ENCODE data around the gene P2RX1. TPM values are rescaled to one million over a fixed set of nuclear protein-coding genes. Genes with fewer than 3 reads are reported as not detected.

P2RX1 gene
- polyA plus RNA-seq, 1 experiment, result 0.02 TPM

DNA sequence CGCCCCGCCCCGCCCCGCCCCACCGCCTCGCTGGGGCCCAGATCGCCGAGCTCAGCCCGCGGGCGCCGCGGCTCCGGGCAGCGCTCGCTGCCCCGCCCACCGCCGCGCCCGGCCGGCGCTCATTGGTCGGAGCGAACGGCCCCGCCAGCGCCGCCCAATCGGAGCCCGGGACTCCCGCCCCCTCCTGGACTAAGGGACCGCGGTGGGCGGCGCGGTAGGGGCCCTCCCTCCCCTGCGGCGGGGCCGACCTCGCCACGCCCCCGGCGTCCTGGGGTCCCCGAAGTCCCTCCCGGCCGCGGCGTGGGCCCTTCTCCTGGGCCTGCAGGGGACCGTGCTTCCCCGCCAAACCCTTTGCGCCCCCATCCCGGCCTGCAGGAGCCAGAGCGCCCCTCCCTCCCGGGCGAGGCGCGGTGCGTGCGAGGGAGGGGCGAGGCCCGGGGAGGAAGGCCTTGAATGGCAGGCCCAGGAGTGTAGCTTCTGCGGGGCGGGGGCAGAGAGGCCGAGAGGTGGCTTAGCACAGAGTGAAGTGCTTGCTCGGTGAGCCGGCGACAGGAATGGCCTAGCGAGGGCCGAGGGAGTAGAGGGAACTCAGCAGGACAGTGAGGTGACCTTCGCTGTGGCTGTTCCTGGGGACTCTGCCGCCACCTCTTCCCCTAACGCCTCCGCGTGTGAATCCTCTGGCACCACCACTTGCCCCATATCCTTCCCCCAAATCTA lies 23.1 kb downstream of the P2RX1 start, which contains the start of gene CAMKK1:
Gene CAMKK1, minus strand, starts transcription at position 51 of the 717 bp plus-strand sequence. CDS start 7,366 bp downstream, outside the sequence.
- Histone ChIP-seq H3K27me3 (ENCODE audit: control insufficient read depth, insufficient read depth, low read length) (no peaks in the 10 kb centered on the region), H3K4me3 (ENCODE audit: low read depth, low read length) (peak within 1 kb of the TSS; percentile 54), H3K36me3 (ENCODE audit: control insufficient read depth, insufficient read depth, low read length) (no peaks in the 10 kb centered on the region)
- TF ChIP-seq, protein P1, sequence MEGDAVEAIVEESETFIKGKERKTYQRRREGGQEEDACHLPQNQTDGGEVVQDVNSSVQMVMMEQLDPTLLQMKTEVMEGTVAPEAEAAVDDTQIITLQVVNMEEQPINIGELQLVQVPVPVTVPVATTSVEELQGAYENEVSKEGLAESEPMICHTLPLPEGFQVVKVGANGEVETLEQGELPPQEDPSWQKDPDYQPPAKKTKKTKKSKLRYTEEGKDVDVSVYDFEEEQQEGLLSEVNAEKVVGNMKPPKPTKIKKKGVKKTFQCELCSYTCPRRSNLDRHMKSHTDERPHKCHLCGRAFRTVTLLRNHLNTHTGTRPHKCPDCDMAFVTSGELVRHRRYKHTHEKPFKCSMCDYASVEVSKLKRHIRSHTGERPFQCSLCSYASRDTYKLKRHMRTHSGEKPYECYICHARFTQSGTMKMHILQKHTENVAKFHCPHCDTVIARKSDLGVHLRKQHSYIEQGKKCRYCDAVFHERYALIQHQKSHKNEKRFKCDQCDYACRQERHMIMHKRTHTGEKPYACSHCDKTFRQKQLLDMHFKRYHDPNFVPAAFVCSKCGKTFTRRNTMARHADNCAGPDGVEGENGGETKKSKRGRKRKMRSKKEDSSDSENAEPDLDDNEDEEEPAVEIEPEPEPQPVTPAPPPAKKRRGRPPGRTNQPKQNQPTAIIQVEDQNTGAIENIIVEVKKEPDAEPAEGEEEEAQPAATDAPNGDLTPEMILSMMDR (IDR thresholded peaks at IDR 0.05; ENCODE audit: insufficient read depth, low read depth, low read length), result no peak
- POLR2A ChIA-PET, result no interaction called here
- CTCF ChIA-PET, result interaction anchor here (0.9 to 3.6 kb wide), 2 partner anchors 21 to 47 kb away, joined by 4 to 22 read pairs; partner anchors contain the start of gene NCBP3
- DNase-seq (ENCODE audit: low read depth), result no peak

DNA sequence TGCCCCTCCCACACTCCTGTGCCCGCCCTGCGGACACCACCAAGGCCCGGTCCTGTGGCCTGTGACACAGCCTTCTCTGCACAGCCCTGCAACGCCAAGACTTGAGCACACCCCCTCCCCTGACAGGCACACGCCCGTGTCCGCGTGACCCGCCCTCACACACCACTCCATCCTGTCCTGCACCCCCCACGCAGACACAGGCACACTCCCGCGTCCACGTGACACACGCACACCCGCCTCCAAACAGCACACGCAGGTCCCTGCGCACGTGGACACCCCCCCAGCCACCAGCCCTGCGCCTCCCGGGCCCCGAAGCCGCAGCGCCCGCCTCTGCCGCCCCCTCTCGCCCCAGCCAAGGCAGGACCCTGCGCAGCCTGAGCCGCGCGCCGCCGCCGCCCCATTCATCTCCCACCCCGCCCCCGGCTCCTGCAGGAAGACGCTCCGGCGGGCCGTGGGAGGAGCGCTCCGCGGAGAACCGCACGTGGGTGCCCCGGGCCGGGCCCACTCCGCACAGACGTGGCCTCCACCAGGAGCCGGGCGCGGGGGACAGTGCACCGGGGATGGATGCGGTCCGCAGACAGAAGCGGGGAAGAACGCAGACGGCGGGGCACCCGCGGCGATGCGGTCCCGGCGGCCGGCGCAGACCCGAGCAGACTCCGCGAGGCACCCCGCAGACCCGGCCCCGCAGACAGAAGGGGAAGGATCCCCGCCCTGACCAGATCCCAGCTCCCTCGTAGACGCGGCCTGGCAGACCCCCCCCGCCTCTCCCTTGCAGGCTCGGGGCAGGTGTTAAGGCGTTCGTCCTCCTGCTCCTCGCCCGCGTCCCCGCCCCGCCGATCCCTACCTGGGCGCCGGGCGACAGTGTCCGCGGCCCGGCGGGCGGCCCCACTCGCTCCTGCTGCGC lies 23.9 kb downstream of the P2RX1 start:
- CTCF ChIA-PET, result interaction anchor here (0.9 to 3.6 kb wide), 2 partner anchors 21 to 46 kb away, joined by 4 to 22 read pairs; partner anchors contain the start of gene NCBP3
- H3K27me3 ChIP-seq (ENCODE audit: control insufficient read depth, insufficient read depth, low read length), result no peaks in the 10 kb centered on the region
- TF ChIP-seq, protein P1 (IDR thresholded peaks at IDR 0.05; ENCODE audit: insufficient read depth, low read depth, low read length), result no peak
- POLR2A ChIA-PET, result no interaction called here
- peak; percentile 27 for DNase-seq (ENCODE audit: low read depth)
- H3K36me3 ChIP-seq (ENCODE audit: control insufficient read depth, insufficient read depth, low read length), result no peaks in the 10 kb centered on the region
- H3K4me3 ChIP-seq (ENCODE audit: low read depth, low read length), result peak overlapping the region; percentile 45

GRCh38 chr17:3891626-3892094 lies 24.6 kb downstream of the P2RX1 start:
- no peak for DNase-seq (ENCODE audit: low read depth)
- ChIA-PET CTCF (interaction anchor here (1.5 to 1.6 kb wide), 2 partner anchors 26 to 46 kb away, joined by 3 to 8 read pairs; partner anchors contain the start of gene NCBP3), POLR2A (no interaction called here)

GRCh38 chr17:3890878-3891219 lies 25.4 kb downstream of the P2RX1 start:
- ChIA-PET POLR2A (no interaction called here), CTCF (interaction anchor here (0.7 to 1.6 kb wide), 6 partner anchors 16 to 153 kb away, joined by 3 to 8 read pairs (median 4); partner anchors contain the start of gene NCBP3)
- Histone ChIP-seq H3K27me3 (ENCODE audit: control insufficient read depth, insufficient read depth, low read length) (no peaks in the 10 kb centered on the region), H3K4me3 (ENCODE audit: low read depth, low read length) (no peak overlapping the region), H3K36me3 (ENCODE audit: control insufficient read depth, insufficient read depth, low read length) (no peaks in the 10 kb centered on the region)
- TF ChIP-seq, protein P1 (IDR thresholded peaks at IDR 0.05; ENCODE audit: insufficient read depth, low read depth, low read length), result no peak
- no peak for DNase-seq (ENCODE audit: low read depth)

More at GRCh38 chr17:3891626-3892094, 24.6 kb downstream of the P2RX1 start:
- H3K36me3 ChIP-seq (ENCODE audit: control insufficient read depth, insufficient read depth, low read length), result no peaks in the 10 kb centered on the region
- H3K27me3 ChIP-seq (ENCODE audit: control insufficient read depth, insufficient read depth, low read length), result no peaks in the 10 kb centered on the region
- TF ChIP-seq, protein P1 (IDR thresholded peaks at IDR 0.05; ENCODE audit: insufficient read depth, low read depth, low read length), result no peak
- H3K4me3 ChIP-seq (ENCODE audit: low read depth, low read length), result peak overlapping the region; percentile 45

Data from BJ (cell line).